Erythroblast (primary cell): ENCODE results near the gene DNAJB6.

Experiments
- GATA1 ChIP-seq: IDR thresholded peaks from 2 replicates; pipeline ENCODE4 v1.6.1; 2011; ENCODE audit warnings: low read depth, mild to moderate bottlenecking, control low read depth, low read length, moderate library complexity
- POLR2A ChIP-seq: IDR thresholded peaks from 2 replicates; pipeline ENCODE4 v1.6.1; 2011; ENCODE audit warnings: mild to moderate bottlenecking, low read length

GRCh38 chr7:157406971-157407370, 70.2 kb downstream of the DNAJB6 start:
- no peak for TF ChIP-seq POLR2A
- no peak for TF ChIP-seq GATA1
